Esophagus squamous epithelium (tissue), 5 donors: ENCODE results near the gene FGFRL1. TPM values are rescaled to one million over a fixed set of nuclear protein-coding genes. Genes with fewer than 3 reads are reported as not detected.

ENCODE experiments used
- DNase-seq: peaks from one replicate; lab custom pipeline; 2025; lab: John Stamatoyannopoulos, UW
- H3K27ac ChIP-seq, 4 donors: fragments of 200-600 bp; sonication (generic); one replicate each; pipeline ENCODE4 v1.5.1; 2016 to 2019; ENCODE audit warnings: mild to moderate bottlenecking in 1 of 4
- H3K27me3 ChIP-seq, 4 donors: fragments of 200-600 bp; sonication (generic); 1 replicate in 3 of 4; 2 replicates in 1 of 4; pipeline versions ENCODE4 v1.5.1 to v1.6.0; 2017 to 2021; ENCODE audit warnings: antibody characterized with exemption in 1 of 4
- H3K36me3 ChIP-seq, 3 donors: fragments of 200-600 bp; sonication (generic); one replicate each; pipeline ENCODE4 v1.5.1; 2016 to 2019
- H3K4me1 ChIP-seq, 3 donors: fragments of 200-600 bp; sonication (generic); one replicate each; pipeline ENCODE4 v1.5.1; 2017 to 2019
- H3K4me3 ChIP-seq, 4 donors: fragments of 200-600 bp; sonication (generic); 1 replicate in 3 of 4; 2 replicates in 1 of 4; pipeline ENCODE4 v1.5.1; 2016 to 2019; ENCODE audit warnings: mild to moderate bottlenecking in 2 of 4, moderate library complexity in 1 of 4
- H3K9me3 ChIP-seq, 3 donors: fragments of 200-600 bp; sonication (generic); one replicate each; pipeline ENCODE4 v1.5.1; 2016 to 2019
- POLR2A ChIP-seq, 4 donors: fragments of 450-650 bp; IDR thresholded peaks; one replicate each; pipeline ENCODE4 v1.6.1; 2017; ENCODE audit warnings: antibody characterized with exemption in 4 of 4, mild to moderate bottlenecking in 4 of 4, moderate library complexity in 3 of 4
- WGBS, 2 donors: methylation state at CpG; one replicate each; pipeline ENCODE4 v1.1.5; 2018; 5-methylcytosine and 5-hydroxymethylcytosine counted together
- intact Hi-C: fragments of 100-400 bp; cut with DNase I; formaldehyde crosslinking; loops from one replicate; pipeline ENCODE4 v1.15.0; 2022
- total RNA-seq, 4 donors: library from RNA; depleted of rRNA; stranded (reverse); fragments of >200 nt; gene quantifications; one replicate each; pipeline ENCODE4 v1.1.0, GENCODE V29; 2016
- TF ChIP-seq, protein P1 (sequence below), 6 experiments: fragments of 450-650 bp in 4 of 6; fragments of 200-600 bp in 2 of 6; sonication (generic) in 2 of 6; IDR thresholded peaks; one replicate each; pipeline ENCODE4 v1.5.1; 2016 to 2019; ENCODE audit warnings: antibody characterized with exemption in 6 of 6, mild to moderate bottlenecking in 4 of 6, moderate library complexity in 4 of 6
- donor health status: DM: yes; HTN: yes; CAD: no.

The FGFRL1 gene
- total RNA-seq, 4 donors from 2014 or later, result 2.8 to 10.1 (median 4.7) TPM

GRCh38 chr4:1015179-1015578, 3.8 kb downstream of the FGFRL1 start:
- Histone ChIP-seq H3K27ac (no peak overlapping the region), H3K4me3 (no peak overlapping the region), H3K9me3 (no peaks in the 10 kb centered on the region), H3K4me1 (peaks cover 11 to 27% (median 21%) of the 10 kb centered on the region in 3 donors), H3K36me3 (no peaks in the 10 kb centered on the region), H3K27me3 (no peaks in the 10 kb centered on the region)
- 100% methylated on average over 3 of the region's 8 CpGs; no CpG with 5 or more reads in 1 of the 2 donors for WGBS, 2 donors
- TF ChIP-seq, protein P1, sequence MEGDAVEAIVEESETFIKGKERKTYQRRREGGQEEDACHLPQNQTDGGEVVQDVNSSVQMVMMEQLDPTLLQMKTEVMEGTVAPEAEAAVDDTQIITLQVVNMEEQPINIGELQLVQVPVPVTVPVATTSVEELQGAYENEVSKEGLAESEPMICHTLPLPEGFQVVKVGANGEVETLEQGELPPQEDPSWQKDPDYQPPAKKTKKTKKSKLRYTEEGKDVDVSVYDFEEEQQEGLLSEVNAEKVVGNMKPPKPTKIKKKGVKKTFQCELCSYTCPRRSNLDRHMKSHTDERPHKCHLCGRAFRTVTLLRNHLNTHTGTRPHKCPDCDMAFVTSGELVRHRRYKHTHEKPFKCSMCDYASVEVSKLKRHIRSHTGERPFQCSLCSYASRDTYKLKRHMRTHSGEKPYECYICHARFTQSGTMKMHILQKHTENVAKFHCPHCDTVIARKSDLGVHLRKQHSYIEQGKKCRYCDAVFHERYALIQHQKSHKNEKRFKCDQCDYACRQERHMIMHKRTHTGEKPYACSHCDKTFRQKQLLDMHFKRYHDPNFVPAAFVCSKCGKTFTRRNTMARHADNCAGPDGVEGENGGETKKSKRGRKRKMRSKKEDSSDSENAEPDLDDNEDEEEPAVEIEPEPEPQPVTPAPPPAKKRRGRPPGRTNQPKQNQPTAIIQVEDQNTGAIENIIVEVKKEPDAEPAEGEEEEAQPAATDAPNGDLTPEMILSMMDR (IDR thresholded peaks at IDR 0.05), result no peak
- TF ChIP-seq POLR2A (IDR thresholded peaks at IDR 0.05), result no peak
- no peak for DNase-seq
- intact Hi-C loops, result no loop called here

GRCh38 chr4:1015746-1016145, 4.3 kb downstream of the FGFRL1 start:
- Histone ChIP-seq H3K27ac (no peak overlapping the region), H3K4me3 (no peak overlapping the region), H3K4me1 (peaks cover 6 to 21% (median 15%) of the 10 kb centered on the region in 3 donors), H3K9me3 (no peaks in the 10 kb centered on the region), H3K36me3 (no peaks in the 10 kb centered on the region), H3K27me3 (no peaks in the 10 kb centered on the region)
- TF ChIP-seq POLR2A (IDR thresholded peaks at IDR 0.05), result no peak
- TF ChIP-seq, protein P1 (IDR thresholded peaks at IDR 0.05), result no peak
- 60 to 85% methylated on average over 1 to 6 of the region's 10 CpGs for WGBS, 2 donors
- intact Hi-C loops, result no loop called here
- DNase-seq, result no peak

DNA sequence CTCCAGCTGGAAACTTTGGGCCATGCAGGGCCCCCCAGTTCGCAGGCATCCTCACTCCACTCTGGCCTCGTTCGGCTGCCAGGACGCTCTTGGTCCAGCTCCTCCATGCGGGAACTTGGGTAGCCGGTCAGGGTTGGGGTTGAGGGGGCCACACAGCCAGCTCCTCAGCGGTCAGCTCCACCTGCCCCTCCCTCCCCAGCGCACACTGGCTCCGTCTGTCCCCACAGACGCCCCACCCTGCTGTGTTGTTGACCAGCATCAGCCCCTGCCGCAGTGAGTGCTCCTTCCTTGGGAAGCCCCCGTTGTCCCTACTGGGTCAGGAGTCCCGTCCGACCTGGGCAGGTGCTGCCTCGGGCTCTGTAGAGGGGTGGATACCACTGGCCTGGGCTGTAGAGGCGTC, 5.8 kb downstream of the FGFRL1 start:
- intact Hi-C loops, result no loop called here
- WGBS, 2 donors, result 88 to 100% methylated on average over 2 to 13 of the region's 16 CpGs
- no peak overlapping the region for H3K27ac ChIP-seq
- peaks cover 3 to 14% (median 8%) of the 10 kb centered on the region in 3 donors for H3K4me1 ChIP-seq
- H3K9me3 ChIP-seq, result no peaks in the 10 kb centered on the region
- H3K36me3 ChIP-seq, result no peaks in the 10 kb centered on the region
- DNase-seq, result no peak
- no peaks in the 10 kb centered on the region for H3K27me3 ChIP-seq
- TF ChIP-seq, protein P1 (IDR thresholded peaks at IDR 0.05), result no peak
- no peak for TF ChIP-seq POLR2A (IDR thresholded peaks at IDR 0.05)
- no peak overlapping the region for H3K4me3 ChIP-seq

GRCh38 chr4:1017706-1018105, 6.3 kb downstream of the FGFRL1 start:
- intact Hi-C loops, result no loop called here
- no peaks in the 10 kb centered on the region for H3K36me3 ChIP-seq
- peaks cover under 1 to 9% (median 3%) of the 10 kb centered on the region in 3 donors for H3K4me1 ChIP-seq
- no peak for DNase-seq
- H3K27me3 ChIP-seq, result no peaks in the 10 kb centered on the region
- no peak overlapping the region for H3K27ac ChIP-seq
- 85% methylated on average over 9 of the region's 15 CpGs; no CpG with 5 or more reads in 1 of the 2 donors for WGBS, 2 donors
- TF ChIP-seq POLR2A (IDR thresholded peaks at IDR 0.05), result no peak
- TF ChIP-seq, protein P1 (IDR thresholded peaks at IDR 0.05), result no peak
- H3K4me3 ChIP-seq, result no peak overlapping the region
- no peaks in the 10 kb centered on the region for H3K9me3 ChIP-seq

DNA sequence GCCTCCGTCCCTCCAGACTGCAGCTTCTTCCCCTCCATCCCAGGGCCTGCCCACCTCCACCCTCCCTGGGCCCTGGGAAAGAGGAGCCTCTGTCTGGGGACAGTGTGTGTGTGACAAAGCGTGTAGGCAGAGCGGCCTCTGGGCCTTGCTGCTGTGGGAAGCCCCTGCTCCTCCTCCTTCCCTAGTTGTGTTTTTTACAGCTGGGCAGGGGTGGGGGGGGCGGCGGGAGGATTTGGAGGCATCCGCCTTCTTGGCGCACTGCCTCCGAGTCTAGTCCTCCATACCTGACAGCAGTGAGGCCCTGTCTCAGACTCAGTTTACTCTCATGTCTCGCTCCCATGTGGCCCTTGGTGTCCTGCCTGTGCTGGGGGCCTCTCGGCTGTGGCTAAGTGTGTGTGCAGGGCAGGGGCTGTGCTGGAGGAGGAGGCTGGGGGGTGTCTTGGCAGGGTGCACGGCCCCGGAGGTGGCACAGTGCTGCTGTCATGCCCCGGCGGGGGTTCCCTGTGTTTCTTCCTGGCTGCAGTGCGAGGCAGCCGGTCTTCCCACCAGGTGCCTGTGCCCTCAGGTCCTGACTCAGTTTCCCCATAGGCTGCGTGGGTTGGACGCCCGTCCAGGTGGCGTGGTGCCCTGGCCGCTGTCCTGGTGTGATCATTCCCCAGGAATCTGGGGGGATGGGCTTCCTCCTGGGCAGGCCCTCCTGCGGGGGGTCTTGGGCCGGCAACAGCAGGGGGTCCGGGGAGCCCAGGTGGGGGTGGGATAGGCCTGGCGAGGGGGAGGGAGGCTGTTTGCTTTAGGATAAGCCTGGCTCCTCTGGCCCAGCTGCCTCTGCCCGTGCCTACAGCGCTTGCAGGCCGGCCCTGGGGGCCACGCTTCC, 7.0 kb downstream of the FGFRL1 start:
- Histone ChIP-seq H3K27ac (no peak overlapping the region), H3K4me3 (no peak overlapping the region), H3K9me3 (no peaks in the 10 kb centered on the region), H3K36me3 (no peaks in the 10 kb centered on the region), H3K4me1 (peaks cover 0 to 2% (median 0%) of the 10 kb centered on the region in 3 donors), H3K27me3 (no peaks in the 10 kb centered on the region)
- intact Hi-C loops, result no loop called here
- TF ChIP-seq, protein P1 (IDR thresholded peaks at IDR 0.05), result no peak
- TF ChIP-seq POLR2A (IDR thresholded peaks at IDR 0.05), result no peak
- 89 to 90% methylated on average over 2 to 10 of the region's 29 CpGs for WGBS, 2 donors
- no peak for DNase-seq
